Measurements from ENCODE around the gene MLLT3.

MLLT3 gene

GRCh38 chr9:20491612-20492011 lies 130.7 kb downstream of the MLLT3 start:
- Histone ChIP-seq H3K4me1 (no peaks in the 10 kb centered on the region), H3K36me3 (no peaks in the 10 kb centered on the region), H3K27ac (no peak overlapping the region), H3K4me3 (no peak overlapping the region), H3K27me3 (no peaks in the 10 kb centered on the region), H3K4me2 (no peak overlapping the region), H3K9me3 (replicated peaks in 1 of 11) (no peaks in the 10 kb centered on the region), H3K9ac (no peak overlapping the region), H4K20me1 (no peaks in the 10 kb centered on the region)
- no peak for TF ChIP-seq Cebpa-rat (IDR thresholded peaks at IDR 0.05)

GRCh38 chr9:20490246-20490834 lies 132.0 kb downstream of the MLLT3 start:
- no peak overlapping the region for H3K27ac ChIP-seq
- H3K4me3 ChIP-seq: no peak overlapping the region
- H3K9me3 ChIP-seq (replicated peaks in 1 of 11): no peaks in the 10 kb centered on the region
- no peaks in the 10 kb centered on the region for H3K36me3 ChIP-seq
- no peaks in the 10 kb centered on the region for H3K27me3 ChIP-seq
- no peaks in the 10 kb centered on the region for H4K20me1 ChIP-seq
- no peaks in the 10 kb centered on the region for H3K4me1 ChIP-seq
- no peak overlapping the region for H3K4me2 ChIP-seq
- no peak overlapping the region for H3K9ac ChIP-seq
- TF ChIP-seq Cebpa-rat (IDR thresholded peaks at IDR 0.05): no peak

- H3K9ac ChIP-seq: no peak overlapping the region
- H3K36me3 ChIP-seq: no peaks in the 10 kb centered on the region
- H4K20me1 ChIP-seq: no peaks in the 10 kb centered on the region
- H3K27me3 ChIP-seq: no peaks in the 10 kb centered on the region
- no peak overlapping the region for H3K4me2 ChIP-seq
- no peak for TF ChIP-seq Cebpa-rat (IDR thresholded peaks at IDR 0.05)
- no peak overlapping the region for H3K27ac ChIP-seq
- no peaks in the 10 kb centered on the region for H3K4me1 ChIP-seq
- no peak overlapping the region for H3K4me3 ChIP-seq
- H3K9me3 ChIP-seq (replicated peaks in 1 of 11): no peaks in the 10 kb centered on the region
Measured at GRCh38 chr9:20488691-20489090, 133.6 kb downstream of the MLLT3 start.

GRCh38 chr9:20486552-20486951 lies 135.7 kb downstream of the MLLT3 start:
- Histone ChIP-seq H3K4me3 (no peak overlapping the region), H4K20me1 (no peaks in the 10 kb centered on the region), H3K9ac (no peak overlapping the region), H3K27ac (no peak overlapping the region), H3K4me1 (no peaks in the 10 kb centered on the region), H3K4me2 (no peak overlapping the region), H3K9me3 (replicated peaks in 1 of 11) (no peaks in the 10 kb centered on the region), H3K36me3 (no peaks in the 10 kb centered on the region), H3K27me3 (no peaks in the 10 kb centered on the region)
- no peak for TF ChIP-seq Cebpa-rat (IDR thresholded peaks at IDR 0.05)

GRCh38 chr9:20481437-20481836 lies 140.9 kb downstream of the MLLT3 start:
- Histone ChIP-seq H3K9me3 (replicated peaks in 1 of 11) (no peaks in the 10 kb centered on the region), H3K4me3 (no peak overlapping the region), H3K9ac (no peak overlapping the region), H3K4me1 (no peaks in the 10 kb centered on the region), H3K27me3 (no peaks in the 10 kb centered on the region), H3K27ac (no peak overlapping the region), H4K20me1 (no peaks in the 10 kb centered on the region), H3K36me3 (no peaks in the 10 kb centered on the region), H3K4me2 (no peak overlapping the region)
- TF ChIP-seq Cebpa-rat (IDR thresholded peaks at IDR 0.05): no peak

- no peaks in the 10 kb centered on the region for H3K27me3 ChIP-seq
- H3K27ac ChIP-seq: no peak overlapping the region
- no peak overlapping the region for H3K4me3 ChIP-seq
- TF ChIP-seq Cebpa-rat (IDR thresholded peaks at IDR 0.05): no peak
- no peaks in the 10 kb centered on the region for H3K9me3 ChIP-seq (replicated peaks in 1 of 11)
- H3K9ac ChIP-seq: no peak overlapping the region
- no peaks in the 10 kb centered on the region for H3K4me1 ChIP-seq
- no peaks in the 10 kb centered on the region for H3K36me3 ChIP-seq
- H3K4me2 ChIP-seq: no peak overlapping the region
- H4K20me1 ChIP-seq: no peaks in the 10 kb centered on the region
Measured at GRCh38 chr9:20480249-20480648, 142.1 kb downstream of the MLLT3 start.

GRCh38 chr9:20479419-20480155 lies 142.7 kb downstream of the MLLT3 start:
- no peak overlapping the region for H3K4me2 ChIP-seq
- no peaks in the 10 kb centered on the region for H3K9me3 ChIP-seq (replicated peaks in 1 of 11)
- no peak overlapping the region for H3K9ac ChIP-seq
- H3K4me1 ChIP-seq: no peaks in the 10 kb centered on the region
- no peaks in the 10 kb centered on the region for H4K20me1 ChIP-seq
- no peaks in the 10 kb centered on the region for H3K27me3 ChIP-seq
- H3K27ac ChIP-seq: no peak overlapping the region
- H3K4me3 ChIP-seq: no peak overlapping the region
- TF ChIP-seq Cebpa-rat (IDR thresholded peaks at IDR 0.05): no peak
- H3K36me3 ChIP-seq: no peaks in the 10 kb centered on the region

- no peak overlapping the region for H3K4me2 ChIP-seq
Measured at GRCh38 chr9:20478786-20479185, 143.5 kb downstream of the MLLT3 start.

GRCh38 chr9:20477940-20478620 lies 144.2 kb downstream of the MLLT3 start:
- H3K36me3 ChIP-seq: no peaks in the 10 kb centered on the region

More at GRCh38 chr9:20478786-20479185, 143.5 kb downstream of the MLLT3 start:
- Histone ChIP-seq H4K20me1 (no peaks in the 10 kb centered on the region), H3K9me3 (replicated peaks in 1 of 11) (no peaks in the 10 kb centered on the region), H3K36me3 (no peaks in the 10 kb centered on the region), H3K9ac (no peak overlapping the region), H3K4me1 (no peaks in the 10 kb centered on the region), H3K27me3 (no peaks in the 10 kb centered on the region), H3K27ac (no peak overlapping the region), H3K4me3 (no peak overlapping the region)
- TF ChIP-seq Cebpa-rat (IDR thresholded peaks at IDR 0.05): no peak

More at GRCh38 chr9:20477940-20478620, 144.2 kb downstream of the MLLT3 start:
- Histone ChIP-seq H3K27me3 (no peaks in the 10 kb centered on the region), H3K9me3 (replicated peaks in 1 of 11) (no peaks in the 10 kb centered on the region), H3K27ac (no peak overlapping the region), H3K4me3 (no peak overlapping the region), H3K9ac (no peak overlapping the region), H3K4me1 (no peaks in the 10 kb centered on the region), H3K4me2 (no peak overlapping the region), H4K20me1 (no peaks in the 10 kb centered on the region)
- no peak for TF ChIP-seq Cebpa-rat (IDR thresholded peaks at IDR 0.05)

All from BLaER1 treated with 17β-estradiol and CSF1 and Interleukin-3, amounts not matched to agents 10 nM and 100 nM (cell line).